Neural progenitor cell (in vitro differentiated cells): ENCODE results near the gene TMBIM1. TPM values are rescaled to one million over a fixed set of nuclear protein-coding genes. Genes with fewer than 3 reads are reported as not detected.
A peak's percentile ranks its signal among the peaks of the same experiment; 100 is the strongest.

Source experiments
- DNase-seq: peaks from one replicate; pipeline ENCODE4 v3.0.0-alpha.2; 2016; ENCODE audit warnings: low spot score
- H2AFZ ChIP-seq: fragments of 200-600 bp; sonication (generic); replicated peaks from 2 replicates; pipeline ENCODE4 v1.6.1; 2016; ENCODE audit warnings: antibody characterized with exemption
- H3F3A ChIP-seq: fragments of 200-600 bp; sonication (generic); 2 replicates; pipeline ENCODE4 v1.6.1; 2016; ENCODE audit warnings: antibody characterized with exemption, low read depth
- H3K27ac ChIP-seq: fragments of 200-600 bp; sonication (generic); 2 replicates; pipeline ENCODE4 v1.5.1; 2016; ENCODE audit warnings: mild to moderate bottlenecking
- H3K27me3 ChIP-seq: fragments of 200-600 bp; sonication (generic); 2 replicates; pipeline ENCODE4 v1.6.1; 2016; ENCODE audit warnings: mild to moderate bottlenecking, moderate library complexity
- H3K36me3 ChIP-seq: fragments of 200-600 bp; sonication (generic); 2 replicates; pipeline ENCODE4 v1.5.1; 2016
- H3K4me1 ChIP-seq: fragments of 200-600 bp; sonication (generic); 2 replicates; pipeline ENCODE4 v1.6.1; 2016; ENCODE audit warnings: mixed run types
- H3K4me2 ChIP-seq: fragments of 200-600 bp; sonication (generic); 2 replicates; pipeline ENCODE4 v1.6.1; 2016
- H3K4me3 ChIP-seq: fragments of 200-600 bp; sonication (generic); 2 replicates; pipeline ENCODE4 v1.5.1; 2016
- H3K79me2 ChIP-seq: fragments of 200-600 bp; sonication (generic); 2 replicates; pipeline ENCODE4 v1.6.1; 2016; ENCODE audit warnings: low read depth
- H3K9ac ChIP-seq: fragments of 200-600 bp; sonication (generic); 2 replicates; pipeline ENCODE4 v1.6.1; 2016
- H3K9me3 ChIP-seq: fragments of 200-600 bp; sonication (generic); 2 replicates; pipeline ENCODE4 v1.5.1; 2016; ENCODE audit warnings: low read depth
- H4K20me1 ChIP-seq: fragments of 200-600 bp; sonication (generic); 2 replicates; pipeline ENCODE4 v1.6.1; 2016; ENCODE audit warnings: low read depth
- H3K27ac Mint-ChIP-seq: 3 replicates; pipeline ENCODE4 v1.8.0; 2021; ENCODE audit warnings: mixed read lengths
- H3K27me3 Mint-ChIP-seq: 2 replicates; pipeline ENCODE4 v1.8.0; 2022; ENCODE audit warnings: low read depth, mild to moderate bottlenecking, inconsistent platforms, moderate library complexity, mixed read lengths; ENCODE audit not compliant: insufficient read depth
- H3K36me3 Mint-ChIP-seq: 3 replicates; pipeline ENCODE4 v1.8.0; 2021; ENCODE audit warnings: mixed read lengths
- H3K4me1 Mint-ChIP-seq: 3 replicates; pipeline ENCODE4 v1.8.0; 2021; ENCODE audit warnings: mixed read lengths
- H3K4me3 Mint-ChIP-seq: 3 replicates; pipeline ENCODE4 v1.8.0; 2021; ENCODE audit warnings: mild to moderate bottlenecking, moderate library complexity, mixed read lengths
- H3K9me3 Mint-ChIP-seq: 3 replicates; pipeline ENCODE4 v1.8.0; 2020; ENCODE audit warnings: mixed read lengths
- CTCF ChIP-seq: fragments of 200-600 bp; sonication (generic); IDR thresholded peaks from 2 replicates; pipeline ENCODE4 v1.5.1; 2017; ENCODE audit warnings: antibody characterized with exemption, mild to moderate bottlenecking
- EZH2 ChIP-seq: fragments of 200-600 bp; sonication (generic); IDR thresholded peaks from 2 replicates; pipeline ENCODE4 v1.6.1; 2017; ENCODE audit warnings: antibody characterized with exemption, mild to moderate bottlenecking, moderate library complexity
- EZH2phosphoT487 ChIP-seq: fragments of 200-600 bp; sonication (generic); IDR thresholded peaks from 2 replicates; pipeline ENCODE4 v1.6.1; 2017; ENCODE audit warnings: antibody characterized with exemption
- total RNA-seq: library from RNA; depleted of rRNA; stranded (reverse); fragments of >200 nt; gene quantifications from 2 replicates; pipeline ENCODE4 v1.2.3, GENCODE V29; 2015; ENCODE audit warnings: low replicate concordance

Gene TMBIM1
- total RNA-seq, 1 donor from 2014 or later: 11.1 TPM

DNA sequence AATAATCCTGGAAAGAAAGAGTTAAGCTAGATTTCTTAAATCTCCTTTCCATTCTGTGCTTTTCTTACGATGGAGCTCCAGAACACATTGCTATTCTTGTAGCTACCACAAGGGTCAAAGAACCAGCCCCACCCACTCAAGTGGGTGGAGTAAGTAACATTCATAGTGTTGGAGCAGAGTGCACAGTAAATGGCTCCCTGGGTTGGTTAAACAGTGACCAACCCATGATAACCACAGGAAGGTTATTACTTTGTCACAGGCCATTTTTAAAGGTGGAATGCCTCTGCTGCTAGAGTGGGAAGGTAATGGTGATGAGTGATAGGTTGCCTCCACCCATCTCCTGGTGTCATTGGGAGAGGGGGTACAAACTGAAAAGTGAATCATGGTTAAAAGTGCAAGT lies 61.4 kb downstream of the TMBIM1 start:
- H3K4me1 Mint-ChIP-seq: no peaks in the 10 kb centered on the region
- H3K79me2 ChIP-seq: peaks cover 1% of the 10 kb centered on the region
- peaks cover 30% of the 10 kb centered on the region for H3K36me3 Mint-ChIP-seq

DNA sequence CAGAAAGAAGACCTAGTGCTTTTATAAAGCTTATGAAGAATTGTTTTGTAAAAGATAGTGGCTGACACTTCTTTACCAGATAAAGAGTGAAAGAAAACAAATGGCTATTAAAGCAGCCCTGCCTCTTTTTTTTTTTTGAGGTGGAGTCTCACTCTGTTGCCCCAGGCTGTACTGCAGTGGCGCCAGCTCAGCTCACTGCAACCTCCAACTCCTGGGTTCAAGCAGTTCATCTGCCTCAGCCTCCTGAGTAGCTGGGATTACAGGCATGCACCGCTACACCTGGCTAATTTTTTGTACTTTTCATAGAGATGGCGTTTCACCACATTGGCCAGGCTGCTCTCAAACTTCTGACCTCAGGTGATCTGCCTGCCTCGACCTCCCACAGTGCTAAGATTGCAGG lies 62.5 kb downstream of the TMBIM1 start:
- no peak for DNase-seq
- no peak overlapping the region for H3K27ac Mint-ChIP-seq
- Histone ChIP-seq H3K27ac (no peak overlapping the region), H2AFZ (no peak overlapping the region), H3K79me2 (peaks cover 11% of the 10 kb centered on the region), H3F3A (no peaks in the 10 kb centered on the region), H4K20me1 (peaks cover 22% of the 10 kb centered on the region), H3K9me3 (no peaks in the 10 kb centered on the region), H3K27me3 (no peaks in the 10 kb centered on the region), H3K36me3 (peaks cover 15% of the 10 kb centered on the region), H3K9ac (no peak overlapping the region), H3K4me3 (no peak overlapping the region), H3K4me2 (no peak overlapping the region), H3K4me1 (no peaks in the 10 kb centered on the region)
- no peak for TF ChIP-seq EZH2phosphoT487
- no peak for TF ChIP-seq CTCF
- TF ChIP-seq EZH2: no peak
- no peaks in the 10 kb centered on the region for H3K27me3 Mint-ChIP-seq
- H3K4me1 Mint-ChIP-seq: no peaks in the 10 kb centered on the region
- no peak overlapping the region for H3K4me3 Mint-ChIP-seq
- no peaks in the 10 kb centered on the region for H3K9me3 Mint-ChIP-seq
- H3K36me3 Mint-ChIP-seq: peaks cover 30% of the 10 kb centered on the region

More for the DNA sequence above, 61.4 kb downstream of the TMBIM1 start:
- H3K4me1 ChIP-seq: no peaks in the 10 kb centered on the region
- peaks cover 2% of the 10 kb centered on the region for H3K27me3 Mint-ChIP-seq
- H3K27ac ChIP-seq: no peak overlapping the region
- no peak overlapping the region for H3K9ac ChIP-seq
- DNase-seq: no peak
- H3K27ac Mint-ChIP-seq: no peak overlapping the region
- H3K27me3 ChIP-seq: no peaks in the 10 kb centered on the region
- H3K9me3 Mint-ChIP-seq: no peaks in the 10 kb centered on the region
- no peak overlapping the region for H3K4me3 ChIP-seq
- no peak overlapping the region for H2AFZ ChIP-seq
- H3K9me3 ChIP-seq: no peaks in the 10 kb centered on the region
- no peak overlapping the region for H3K4me3 Mint-ChIP-seq
- H3F3A ChIP-seq: no peaks in the 10 kb centered on the region
- H4K20me1 ChIP-seq: peaks cover 12% of the 10 kb centered on the region
- H3K4me2 ChIP-seq: no peak overlapping the region
- peaks cover 15% of the 10 kb centered on the region for H3K36me3 ChIP-seq
- TF ChIP-seq CTCF: peak; percentile 12
- no peak for TF ChIP-seq EZH2
- TF ChIP-seq EZH2phosphoT487: no peak

GRCh38 chr2:218229239-218229638 lies 63.1 kb downstream of the TMBIM1 start:
- H3K27me3 ChIP-seq: no peaks in the 10 kb centered on the region
- peaks cover 18% of the 10 kb centered on the region for H3K79me2 ChIP-seq
- no peak for DNase-seq
- no peak overlapping the region for H3K4me3 Mint-ChIP-seq
- no peak overlapping the region for H3K4me2 ChIP-seq
- TF ChIP-seq CTCF (no peak), EZH2 (no peak), EZH2phosphoT487 (no peak)
- H3K4me1 Mint-ChIP-seq: no peaks in the 10 kb centered on the region
- H3K9ac ChIP-seq: no peak overlapping the region
- no peak overlapping the region for H2AFZ ChIP-seq
- no peaks in the 10 kb centered on the region for H3K4me1 ChIP-seq
- H4K20me1 ChIP-seq: peaks cover 28% of the 10 kb centered on the region
- no peaks in the 10 kb centered on the region for H3K27me3 Mint-ChIP-seq
- no peak overlapping the region for H3K27ac Mint-ChIP-seq
- H3F3A ChIP-seq: no peaks in the 10 kb centered on the region
- no peaks in the 10 kb centered on the region for H3K9me3 ChIP-seq
- peaks cover 15% of the 10 kb centered on the region for H3K36me3 ChIP-seq
- no peak overlapping the region for H3K4me3 ChIP-seq
- peaks cover 34% of the 10 kb centered on the region for H3K36me3 Mint-ChIP-seq
- H3K9me3 Mint-ChIP-seq: no peaks in the 10 kb centered on the region
- no peak overlapping the region for H3K27ac ChIP-seq
